Measurements from ENCODE around the gene OR51T1. TPM values are rescaled to one million over a fixed set of nuclear protein-coding genes. Genes with fewer than 3 reads are reported as not detected.

OR51T1 gene
- total RNA-seq, result not detected in 2 replicates

GRCh38 chr11:4881860-4882500 lies at the start of gene OR51T1:
TSS of gene OR51T1 (plus strand) at chr11:4881900. CDS start at chr11:4881900, 0 bp downstream.

GRCh38 chr11:4848908-4849532 lies 32.7 kb upstream of the OR51T1 start, which contains the start of gene OR51S1:
TSS of gene OR51S1 (minus strand) at chr11:4849208. CDS start at chr11:4849208, 0 bp downstream.

DNA sequence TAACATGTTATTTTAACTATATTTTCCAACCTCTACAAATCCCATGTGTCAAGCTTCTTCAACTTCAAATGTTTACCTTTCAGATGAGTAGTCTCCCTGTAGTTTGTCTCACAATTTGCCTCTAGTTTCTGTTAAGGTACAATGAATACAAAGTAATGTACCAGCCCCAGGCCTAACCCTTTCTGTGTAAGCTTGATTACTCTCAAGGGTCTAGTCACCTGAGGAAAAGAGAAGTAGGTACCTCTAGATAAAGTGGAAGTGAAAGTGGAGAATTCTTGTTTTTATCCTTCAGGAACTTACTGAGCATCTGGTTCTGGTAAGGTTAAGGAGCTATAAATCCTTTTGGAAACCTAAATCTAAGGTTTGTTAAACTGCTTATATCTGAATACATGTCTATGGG lies 21.8 kb downstream of the OR51T1 start, which contains the start of gene OR51A7:
Gene OR51A7 (plus strand): TSS at position 300 of the 400 bp plus-strand sequence. CDS start 3,587 bp downstream, outside the sequence.

DNA sequence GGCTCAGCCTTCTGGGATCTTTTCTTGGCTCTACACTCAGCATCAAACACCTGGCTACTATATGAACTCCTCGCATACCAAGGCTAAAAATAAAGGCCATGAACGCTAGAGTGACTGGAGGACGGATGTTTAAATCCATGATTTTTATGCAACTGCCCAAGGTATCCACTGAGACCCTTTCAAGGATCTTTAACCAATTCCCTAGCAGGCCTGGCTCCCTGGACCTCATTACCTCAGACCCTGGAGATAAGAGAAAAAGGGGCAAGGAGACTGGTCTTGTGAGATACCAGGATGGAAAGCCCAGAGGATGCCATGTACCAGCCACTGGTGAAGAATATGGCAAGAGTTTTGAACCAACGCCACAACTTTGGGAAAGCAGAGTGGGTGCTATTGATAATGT lies 37.5 kb downstream of the OR51T1 start, which contains the start of gene OR51G2:
Gene OR51G2 (minus strand): TSS at position 101 of the 400 bp plus-strand sequence. CDS start 3,687 bp downstream, outside the sequence.

GRCh38 chr11:4924239-4924638 lies 42.5 kb downstream of the OR51T1 start, which contains the start of gene OR51G1:
TSS of gene OR51G1 (minus strand) at chr11:4924339. CDS start at chr11:4924339, 0 bp downstream.

Other genes with a start within 250 kb of the OR51T1 start
- gene OR51D1, start 244.4 kb upstream of the OR51T1 start, total RNA-seq, result not detected in 2 replicates
- 0.09 TPM in 1 of 2 replicates, not detected in the other for gene OR51E1, start 237.9 kb upstream of the OR51T1 start, total RNA-seq
- gene OR51E2, start 184.0 kb upstream of the OR51T1 start, total RNA-seq, result 0.09 TPM in 1 of 2 replicates, not detected in the other
- not detected in 2 replicates for gene MMP26, start 177.1 kb upstream of the OR51T1 start, total RNA-seq
- not detected in 2 replicates for gene OR51F1, start 112.0 kb upstream of the OR51T1 start, total RNA-seq
- gene OR52R1, start 77.5 kb upstream of the OR51T1 start, total RNA-seq, result not detected in 2 replicates
- not detected in 2 replicates for gene OR51F2, start 60.6 kb upstream of the OR51T1 start, total RNA-seq
- not detected in 2 replicates for gene OR51S1, start 32.7 kb upstream of the OR51T1 start, total RNA-seq
- gene OR51A7, start 21.9 kb downstream of the OR51T1 start, total RNA-seq, result not detected in 2 replicates
- not detected in 2 replicates for gene OR51G2, start 37.5 kb downstream of the OR51T1 start, total RNA-seq
- not detected in 2 replicates for gene OR51G1, start 42.4 kb downstream of the OR51T1 start, total RNA-seq
- not detected in 2 replicates for gene OR51A4, start 65.7 kb downstream of the OR51T1 start, total RNA-seq
- gene OR51A2, start 73.8 kb downstream of the OR51T1 start, total RNA-seq, result not detected in 2 replicates
- gene OR51L1, start 113.0 kb downstream of the OR51T1 start, total RNA-seq, result under 0.01 TPM in 1 of 2 replicates, not detected in the other
- gene OR52J3, start 164.6 kb downstream of the OR51T1 start, total RNA-seq, result not detected in 2 replicates
- gene OR52E2, start 177.7 kb downstream of the OR51T1 start, total RNA-seq, result not detected in 2 replicates
- gene OR52E1, start 187.7 kb downstream of the OR51T1 start, total RNA-seq, result not detected in 2 replicates